Measurements from ENCODE around the gene SLC43A3. TPM values are rescaled to one million over a fixed set of nuclear protein-coding genes. Genes with fewer than 3 reads are reported as not detected.
"Not testable (repeated sequence)": the region's sequence is repeated elsewhere in the genome, so short reads cannot be mapped to it uniquely, and the experiment has no call there.

The SLC43A3 gene
- total RNA-seq, 1 donor from 2014 or later: 26.7 TPM

DNA sequence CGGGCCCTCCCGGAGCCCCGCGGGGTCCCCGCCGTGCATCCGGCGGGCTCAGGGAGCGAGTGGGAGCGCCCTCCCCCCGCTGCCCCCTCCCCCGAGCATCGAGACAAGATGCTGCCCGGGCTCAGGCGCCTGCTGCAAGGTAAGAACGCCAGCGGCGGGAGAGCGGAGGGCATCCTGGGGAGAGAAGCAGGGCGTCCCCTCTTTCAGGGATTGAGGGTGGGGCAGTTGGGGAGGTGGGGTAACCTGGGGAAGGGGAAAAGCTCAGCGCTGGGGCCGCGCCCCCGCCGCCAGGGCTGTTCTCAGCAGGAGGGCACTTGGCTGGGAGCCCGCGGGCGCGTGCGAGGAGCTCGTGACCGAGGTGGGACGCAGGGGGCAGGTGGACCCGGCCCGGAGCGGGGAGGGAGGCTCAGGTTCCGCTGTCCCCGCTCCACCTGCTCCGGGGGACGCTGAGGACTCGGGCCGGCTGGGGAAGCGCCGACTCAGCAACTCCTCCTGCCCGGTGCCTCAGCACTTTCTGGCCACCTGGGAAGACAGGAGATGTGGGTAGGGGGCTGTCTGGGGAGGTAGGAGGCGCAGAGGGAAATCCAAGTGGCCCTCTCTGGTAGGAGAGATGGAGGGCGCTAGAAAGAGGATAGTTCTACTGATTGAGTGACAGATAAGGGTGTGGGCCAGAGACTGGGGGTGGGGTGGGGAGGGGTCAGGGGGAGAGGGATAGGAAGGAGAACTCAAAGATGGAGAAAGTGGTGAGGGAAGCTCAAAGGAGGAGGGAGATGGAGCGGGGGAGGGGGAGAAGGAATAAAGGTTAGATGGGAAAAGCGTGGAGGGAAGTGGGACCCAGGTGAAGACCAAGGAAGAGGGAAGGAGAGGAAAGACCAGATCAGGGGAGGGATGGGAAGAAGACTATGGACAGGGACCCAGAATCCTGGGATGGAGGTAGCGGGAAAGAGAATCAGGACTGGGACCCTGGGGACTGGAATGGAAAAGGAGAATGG is 34.1 kb upstream of the SLC43A3 start:
- DNase-seq (ENCODE audit: low spot score): no peak
- intact Hi-C loops (cut with DNase I): no loop called here

DNA sequence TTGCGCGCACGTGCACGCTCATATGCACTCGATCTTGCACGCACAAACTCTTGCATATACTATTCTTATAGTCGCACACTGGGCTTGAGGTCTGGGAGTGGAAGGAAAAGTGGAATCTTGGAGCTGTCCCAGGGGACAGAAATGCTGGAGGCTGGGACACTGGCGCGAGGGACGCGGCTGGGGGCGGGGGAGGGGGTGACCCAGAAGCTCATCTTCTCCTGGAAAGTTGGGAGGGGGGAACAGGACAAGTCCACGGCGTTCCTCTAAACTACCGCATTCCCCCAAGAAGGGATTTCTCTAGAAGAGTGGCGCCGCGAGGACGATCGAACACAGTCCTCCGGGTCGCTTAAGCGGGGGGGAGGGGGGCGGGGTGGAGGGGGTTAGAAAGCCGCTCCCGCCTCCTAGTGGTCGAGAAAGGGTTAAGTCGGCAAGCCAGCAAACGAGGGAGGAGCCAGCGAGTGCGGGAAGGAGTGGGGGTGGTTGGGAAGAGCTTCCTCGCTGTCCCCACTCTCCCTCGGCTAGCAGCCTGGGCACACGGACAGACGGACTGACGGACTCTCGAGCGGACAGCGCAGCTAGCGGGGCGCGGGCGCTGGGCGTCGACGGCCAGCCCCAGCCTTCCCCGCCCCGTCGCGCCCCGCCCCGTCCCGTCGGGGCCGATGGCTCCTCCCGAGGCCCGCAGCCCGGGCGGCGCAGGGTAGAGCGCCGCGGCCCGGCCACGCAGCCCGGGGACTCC is 33.3 kb upstream of the SLC43A3 start, which contains the start of gene RTN4RL2:
TSS of gene RTN4RL2 (plus strand) at position 507 of the 736 bp plus-strand sequence. CDS start 338 bp downstream, outside the sequence.
- intact Hi-C loops (cut with DNase I): no loop called here
- DNase-seq (ENCODE audit: low spot score): no peak

DNA sequence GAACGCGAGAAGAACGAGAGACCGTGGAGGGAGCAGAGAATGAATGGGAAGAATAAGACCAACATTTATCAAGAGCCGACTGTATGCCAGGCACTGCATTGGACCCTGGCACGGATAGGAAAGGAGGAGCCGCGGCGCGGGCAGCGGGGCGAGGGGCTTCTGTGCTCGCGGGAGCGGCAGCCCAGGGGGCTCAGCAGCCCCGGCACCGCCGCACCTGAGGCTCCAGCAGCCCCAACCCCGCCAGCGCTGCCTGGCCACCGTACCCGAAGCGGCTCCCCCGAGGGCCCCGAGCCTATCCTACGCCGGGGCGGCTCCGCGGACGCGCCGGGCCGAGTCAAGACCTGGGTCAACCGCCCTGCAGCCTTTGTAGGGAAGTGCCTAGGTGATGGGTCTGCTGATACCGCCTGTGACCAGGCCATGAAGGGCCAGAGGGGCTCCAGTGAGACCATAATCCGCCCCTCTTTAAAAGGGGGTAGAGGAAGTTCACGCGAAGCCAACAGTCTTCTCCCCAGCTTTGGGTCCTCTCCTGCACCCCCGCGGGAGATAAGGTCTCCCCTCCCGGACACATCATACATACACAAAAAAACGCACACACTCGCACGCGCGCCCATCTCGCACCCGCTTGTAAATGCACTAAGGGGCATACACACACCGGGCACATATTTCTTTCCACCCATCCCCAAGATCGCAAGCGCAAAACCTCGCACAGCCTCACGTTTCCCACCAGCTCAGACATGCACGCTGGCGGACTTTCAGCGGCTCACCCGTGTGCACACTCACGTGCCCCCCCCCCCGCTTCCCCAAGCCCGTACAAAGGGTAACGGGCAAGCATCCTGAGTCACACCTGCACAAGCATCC is 32.5 kb upstream of the SLC43A3 start:
- intact Hi-C loops (cut with DNase I): loop anchor here (5.0 to 10.0 kb wide), 2 partner anchors 115 to 183 kb away; no protein-coding TSS in a partner anchor
- no peak for DNase-seq (ENCODE audit: low spot score)

DNA sequence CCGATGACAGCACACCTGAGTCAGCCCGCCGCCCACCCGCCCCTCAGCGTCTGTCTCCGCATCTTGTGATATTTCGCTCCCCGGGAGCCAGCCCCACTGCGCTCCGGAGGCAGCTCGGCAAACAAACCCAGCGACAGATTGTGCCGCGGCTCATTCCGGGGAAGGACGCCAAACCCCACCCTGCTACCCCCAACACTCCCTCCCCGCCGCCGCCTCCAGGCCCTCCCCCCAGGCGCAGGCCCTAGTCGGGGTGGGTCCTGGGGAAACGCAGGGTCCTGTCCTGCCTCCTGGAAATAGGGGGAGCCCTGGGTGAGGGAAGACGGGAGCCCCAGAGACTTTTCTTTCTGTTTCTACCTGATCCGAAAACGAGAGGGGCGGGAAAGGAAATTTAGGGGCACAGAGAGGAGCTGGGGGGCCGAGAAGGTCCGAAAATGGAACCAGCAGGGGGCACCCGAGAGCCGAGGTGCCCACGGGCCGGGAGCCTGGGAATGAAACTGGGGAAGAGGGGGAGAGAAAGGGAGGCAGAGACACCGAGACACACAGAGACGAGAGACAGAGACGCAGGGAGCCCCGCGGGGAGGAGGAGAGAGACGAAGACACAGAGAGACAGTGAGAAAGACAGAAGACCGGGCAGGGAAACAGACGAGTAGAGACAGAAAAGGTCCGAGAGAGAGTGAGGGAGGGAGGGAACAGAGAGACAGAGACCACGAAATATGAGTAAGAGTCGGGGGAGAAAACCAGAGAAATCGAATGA is 31.7 kb upstream of the SLC43A3 start:
- intact Hi-C loops (cut with DNase I): loop anchor here (5.0 to 10.0 kb wide), 2 partner anchors 114 to 184 kb away; no protein-coding TSS in a partner anchor
- no peak for DNase-seq (ENCODE audit: low spot score)

DNA sequence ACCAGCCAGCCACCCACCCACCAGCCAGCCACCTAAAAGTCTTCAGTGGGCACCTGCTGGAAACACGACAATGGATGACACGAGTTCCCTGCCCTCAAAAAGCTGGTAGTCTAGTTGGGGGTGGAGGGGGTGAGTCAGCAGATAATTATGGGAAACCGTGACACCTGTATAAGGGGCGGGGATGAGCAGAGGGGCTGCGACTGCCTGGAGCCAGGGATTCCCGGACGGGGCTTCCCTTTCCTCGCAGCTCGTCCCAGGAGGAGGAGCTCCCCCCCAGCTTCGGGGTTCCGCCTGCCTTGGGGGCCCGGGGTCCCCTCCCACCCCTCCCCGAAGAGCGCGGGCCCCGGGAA is 31.1 kb upstream of the SLC43A3 start:
- no peak for DNase-seq (ENCODE audit: low spot score)
- intact Hi-C loops (cut with DNase I): loop anchor here (5.0 to 10.0 kb wide), 2 partner anchors 113 to 184 kb away; no protein-coding TSS in a partner anchor

DNA sequence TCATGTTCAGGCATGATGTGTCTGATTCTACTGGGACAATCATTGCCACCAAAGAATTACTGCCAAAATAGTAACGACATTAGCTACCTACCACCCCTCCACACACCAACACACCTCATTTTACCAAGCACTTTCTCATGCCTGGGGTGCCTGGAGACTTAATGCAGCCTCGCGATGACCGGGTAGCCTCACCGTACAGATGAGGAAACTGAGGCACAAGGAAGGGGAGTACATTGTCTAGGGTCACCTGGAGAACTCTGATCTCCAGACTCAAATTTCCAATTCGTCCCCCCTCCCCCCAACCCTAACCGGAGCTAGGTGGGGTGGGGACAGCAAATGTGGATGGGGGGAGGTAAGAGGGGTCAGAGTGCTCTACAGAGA is 30.7 kb upstream of the SLC43A3 start:
- no peak for DNase-seq (ENCODE audit: low spot score)
- intact Hi-C loops (cut with DNase I): loop anchor here (2.0 to 10.0 kb wide), 5 partner anchors 19 to 185 kb away; no protein-coding TSS in a partner anchor

DNA sequence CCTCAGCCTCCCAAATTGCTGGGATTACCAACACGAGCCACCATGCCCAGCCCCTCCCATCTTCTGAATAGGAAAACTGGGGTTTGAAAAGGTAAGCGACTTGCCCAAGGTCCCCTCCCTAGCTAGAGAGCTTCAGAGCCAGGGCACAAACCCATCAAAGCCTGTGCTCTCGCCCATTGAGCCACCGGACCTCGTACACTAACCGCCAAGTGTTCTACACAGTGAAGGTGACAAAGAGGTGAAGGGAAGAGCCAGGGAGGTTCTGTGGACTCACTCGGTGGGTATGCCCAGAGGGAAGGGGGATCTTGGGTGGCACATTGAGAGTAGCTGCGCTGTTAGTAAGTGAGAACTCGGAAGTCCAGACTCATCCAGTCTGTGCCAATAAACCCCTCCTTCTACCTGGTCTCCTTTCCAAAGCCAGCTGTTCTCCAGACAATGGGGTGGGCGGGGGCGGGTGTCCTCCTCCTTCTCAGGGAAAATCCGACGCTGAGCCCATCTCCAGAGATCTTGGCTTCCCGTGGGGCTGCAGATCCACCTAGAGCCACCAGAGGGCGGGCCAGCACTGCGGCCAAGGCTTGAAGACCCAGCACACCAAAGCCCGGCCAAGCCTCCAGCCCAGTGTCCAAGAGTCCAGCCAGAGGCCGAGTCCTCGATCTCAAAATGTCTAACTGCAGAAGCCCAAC is 30.2 kb upstream of the SLC43A3 start:
- peak; percentile 94 for DNase-seq (ENCODE audit: low spot score)
- intact Hi-C loops (cut with DNase I): loop anchor here (2.0 to 10.0 kb wide), 5 partner anchors 20 to 185 kb away; no protein-coding TSS in a partner anchor

DNA sequence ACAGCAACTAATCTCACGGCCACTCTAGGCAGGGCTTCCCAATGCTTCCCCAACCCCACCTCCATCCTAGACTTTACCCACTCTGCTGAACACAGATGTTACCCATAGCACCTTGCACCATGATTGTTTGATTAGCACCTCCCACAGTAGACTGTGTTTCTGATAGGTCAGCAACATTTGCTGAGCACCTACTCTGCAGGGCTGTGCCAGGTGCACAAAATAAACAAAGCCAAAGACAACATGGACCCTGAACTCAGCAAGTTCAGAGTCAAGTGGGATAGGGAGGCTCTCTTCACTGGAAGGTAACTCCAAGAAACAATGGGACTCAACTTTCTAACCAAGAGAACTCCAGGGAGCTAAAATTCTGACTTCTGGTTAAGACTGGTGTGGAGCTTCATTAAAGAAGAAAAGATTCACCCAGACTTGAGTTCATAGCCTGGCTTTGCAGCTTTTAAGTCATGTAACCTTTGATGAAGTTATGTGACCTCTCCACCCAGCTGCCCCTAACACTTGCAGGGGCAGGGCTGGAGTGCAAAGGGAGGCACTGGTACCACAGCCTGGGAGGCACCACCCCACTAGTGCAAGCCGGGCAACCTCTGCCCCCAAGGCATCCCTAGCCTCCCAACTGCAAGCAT is 26.7 kb upstream of the SLC43A3 start:
- intact Hi-C loops (cut with DNase I): loop anchor here (10.0 kb wide), 1 partner anchor 109 kb away; no protein-coding TSS in a partner anchor
- no peak for DNase-seq (ENCODE audit: low spot score)

DNA sequence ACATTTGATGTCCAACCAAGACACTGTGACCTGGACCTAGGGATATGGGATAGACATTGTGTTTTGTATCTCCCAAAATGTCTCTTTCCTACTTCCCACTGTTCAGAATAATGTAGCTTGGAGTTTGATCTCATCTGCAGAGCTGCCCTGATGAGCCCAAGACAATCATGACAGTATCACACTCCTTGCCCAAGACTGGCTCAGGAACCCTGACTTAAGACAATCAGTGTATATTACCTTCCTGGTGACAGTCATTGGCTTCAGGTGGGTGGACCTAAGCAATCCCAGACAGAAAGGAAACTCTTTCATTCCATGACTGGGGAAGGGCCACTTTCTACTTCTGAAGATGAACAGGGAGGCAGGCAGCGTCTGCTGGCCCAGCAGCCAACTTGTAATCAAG is 19.1 kb upstream of the SLC43A3 start:
- peak; percentile 35 for DNase-seq (ENCODE audit: low spot score)
- intact Hi-C loops (cut with DNase I): no loop called here

DNA sequence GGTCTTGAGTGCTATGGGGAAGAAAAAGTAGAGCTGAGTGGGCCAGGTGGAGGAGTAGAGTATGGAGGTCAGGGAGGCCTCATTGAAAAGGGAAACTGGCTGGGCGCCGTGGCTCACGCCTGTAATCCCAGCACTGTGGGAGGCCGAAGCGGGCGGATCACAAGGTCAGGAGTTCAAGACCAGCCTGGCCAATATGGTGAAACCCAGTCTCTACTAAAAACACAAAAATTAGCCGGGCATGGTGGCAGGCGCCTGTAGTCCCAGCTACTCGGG is 18.1 kb upstream of the SLC43A3 start:
- intact Hi-C loops (cut with DNase I); DNase-seq (ENCODE audit: low spot score): not testable (repeated sequence)

DNA sequence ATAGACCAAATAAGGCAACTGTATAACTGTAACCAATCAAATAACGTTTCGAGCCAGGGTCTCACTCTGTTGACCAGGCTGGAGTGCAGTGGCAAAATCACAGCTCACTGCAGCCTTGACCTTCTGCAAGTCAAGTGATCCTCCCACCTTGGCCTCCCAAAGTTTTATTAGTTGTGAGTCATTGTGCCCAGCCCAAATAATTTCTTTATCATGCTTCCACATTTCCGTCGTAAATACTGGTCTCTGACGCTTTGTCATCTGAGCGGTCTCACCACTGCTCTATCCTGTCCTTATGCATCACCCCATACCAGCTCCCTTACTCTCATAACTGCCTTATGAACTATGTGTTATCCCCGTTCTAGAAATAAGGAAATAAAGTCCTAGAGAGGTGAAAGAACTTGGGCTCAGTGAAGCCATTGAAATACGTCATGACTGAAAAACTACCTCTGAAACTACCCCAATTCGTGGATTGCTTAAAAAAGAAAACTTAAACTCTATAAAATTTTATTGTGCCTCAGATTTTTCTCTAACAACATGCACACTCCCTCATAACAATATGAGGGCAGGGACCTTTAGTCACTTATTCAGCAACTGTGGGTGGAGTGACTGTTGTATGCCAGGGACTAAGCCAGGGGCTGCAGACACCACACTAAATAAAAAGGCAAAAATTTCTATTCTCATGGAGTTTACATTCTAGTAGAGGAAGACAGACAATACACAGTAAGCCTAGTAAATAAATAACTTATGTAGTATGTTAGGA is 17.6 kb upstream of the SLC43A3 start:
- intact Hi-C loops (cut with DNase I): no loop called here
- DNase-seq (ENCODE audit: low spot score): peak; percentile 9

DNA sequence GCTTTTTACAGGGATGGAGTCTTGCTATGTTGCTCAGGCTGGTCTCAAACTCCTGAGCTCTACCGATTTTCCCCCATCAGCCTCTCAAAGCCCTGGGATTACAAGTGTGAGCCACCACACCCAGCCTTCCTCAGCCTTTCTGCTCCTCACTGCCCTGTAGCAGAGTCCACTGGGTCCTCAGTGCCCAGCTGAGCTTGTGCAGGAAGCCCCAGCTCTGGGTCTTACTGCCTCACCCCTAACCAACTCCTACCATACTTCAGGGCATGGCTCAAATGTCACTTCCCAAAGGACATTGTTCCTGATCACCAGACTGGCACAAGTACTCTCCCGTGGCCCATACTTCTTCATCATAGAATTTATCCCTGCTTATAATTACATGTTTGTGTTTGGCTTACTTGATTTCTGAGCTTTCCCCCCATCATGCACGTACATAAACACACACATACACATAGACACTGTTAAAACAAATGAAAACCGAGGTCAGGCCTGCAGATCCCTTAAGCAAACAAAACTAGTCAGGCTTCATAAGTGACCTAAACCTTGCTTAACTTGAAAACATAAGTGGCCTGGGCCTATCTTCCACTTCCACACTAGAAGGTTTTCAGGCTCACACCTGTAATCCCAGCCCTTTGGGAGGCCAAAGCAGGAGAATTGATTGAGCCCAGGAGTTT is 14.0 kb upstream of the SLC43A3 start:
- intact Hi-C loops (cut with DNase I): no loop called here
- DNase-seq (ENCODE audit: low spot score): peak; percentile 6

DNA sequence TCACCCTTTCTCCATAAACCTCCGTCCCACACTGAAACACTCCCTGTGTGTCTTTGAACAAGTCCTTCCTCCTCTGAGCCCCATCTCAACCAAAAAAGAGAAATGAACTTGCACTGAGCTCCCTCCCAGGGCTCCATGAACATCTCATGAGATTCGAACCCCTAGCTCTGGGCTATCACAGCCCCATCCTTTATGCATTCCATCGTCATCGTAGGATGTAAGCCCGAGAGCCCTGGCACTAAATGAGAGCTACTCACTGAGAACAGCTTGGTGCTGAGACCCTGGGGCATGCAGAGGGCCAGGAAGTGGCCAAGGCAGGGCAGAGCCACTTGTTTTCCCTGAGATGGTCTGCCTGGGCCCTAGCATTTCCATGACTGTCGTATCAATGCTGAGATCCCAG is 12.9 kb upstream of the SLC43A3 start:
- DNase-seq (ENCODE audit: low spot score): peak; percentile 54
- intact Hi-C loops (cut with DNase I): no loop called here

DNA sequence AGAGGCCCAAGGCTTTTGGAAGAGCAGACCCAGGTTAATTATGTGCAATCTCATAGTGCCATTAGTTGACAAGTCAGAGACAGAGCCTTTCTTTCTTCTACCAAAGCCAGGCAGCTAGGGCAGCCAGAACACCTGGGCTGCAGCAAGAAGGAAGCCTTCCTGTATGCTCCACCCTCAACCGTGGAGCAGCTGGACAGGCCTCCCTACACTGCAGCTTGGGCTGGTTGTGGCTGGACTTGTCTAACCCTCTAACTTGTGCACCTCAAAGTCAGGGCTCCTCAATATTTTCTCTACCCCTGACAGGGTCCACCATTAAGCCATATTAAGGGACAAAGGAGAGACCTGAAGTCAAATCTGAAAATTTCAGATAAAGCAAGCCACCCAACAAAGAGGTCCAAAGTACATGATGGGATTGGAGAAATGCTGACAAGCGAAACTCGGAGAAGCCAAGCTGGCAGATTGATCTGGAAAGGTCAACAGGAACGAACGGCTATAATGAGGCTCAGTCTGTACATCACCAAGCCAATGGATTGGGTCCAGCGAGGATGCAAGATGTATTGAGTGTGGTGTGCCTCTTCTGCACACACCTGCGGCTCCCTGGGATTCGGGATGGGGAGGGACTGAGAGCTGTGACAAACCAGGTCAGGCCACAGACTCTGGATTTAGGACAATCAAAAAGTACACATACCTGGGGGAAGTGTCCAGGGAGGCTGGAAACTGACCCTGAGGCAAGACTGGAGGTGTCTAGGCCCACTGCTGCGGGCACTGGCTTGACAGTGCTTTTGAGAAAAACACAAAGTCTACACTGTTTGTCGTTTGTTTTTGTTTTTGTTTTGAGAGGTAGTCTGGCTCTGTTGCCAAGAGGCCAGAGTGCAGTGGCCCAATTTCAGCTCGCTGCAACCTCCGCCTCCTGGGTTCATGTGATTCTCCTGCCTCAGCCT is 11.7 kb upstream of the SLC43A3 start:
- intact Hi-C loops (cut with DNase I): no loop called here
- peak; percentile 43 for DNase-seq (ENCODE audit: low spot score)

DNA sequence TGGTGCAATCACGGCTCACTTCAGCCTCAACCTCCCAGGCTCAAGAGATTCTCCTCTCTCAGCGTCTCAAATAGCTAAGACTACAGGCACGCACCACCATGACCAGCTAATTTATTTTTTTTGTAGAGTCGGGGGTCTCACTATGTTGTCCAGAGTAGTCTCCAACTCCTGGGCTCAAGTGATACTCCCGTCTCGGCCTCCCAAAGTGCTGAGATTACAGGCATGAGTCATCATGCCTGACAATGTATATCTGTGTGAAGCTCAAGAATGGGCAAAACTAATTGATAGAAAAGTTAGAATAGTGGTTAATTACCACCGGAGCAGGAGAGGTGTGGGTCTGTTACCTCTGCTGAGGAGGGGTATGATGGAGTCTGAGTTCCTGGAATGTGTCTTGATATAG is 9.1 kb upstream of the SLC43A3 start:
- intact Hi-C loops (cut with DNase I): no loop called here
- peak; percentile 15 for DNase-seq (ENCODE audit: low spot score)
